GM12891 (cell line): Measurements from ENCODE around the gene PGS1. TPM values are rescaled to one million over a fixed set of nuclear protein-coding genes. Genes with fewer than 3 reads are reported as not detected.
"Not testable (repeated sequence)": the region's sequence is repeated elsewhere in the genome, so short reads cannot be mapped to it uniquely, and the experiment has no call there.

Experiments
- DNase-seq: peaks from one replicate; pipeline ENCODE4 v3.0.0; 2011; ENCODE audit warnings: low spot score; ENCODE audit not compliant: insufficient read length
- FAIRE-seq: peaks from 2 replicates; lab custom pipeline; 2011; peaks lifted over from hg19 to GRCh38; lab: Jason Lieb, UNC
- PAX5 ChIP-seq: IDR thresholded peaks from 2 replicates; pipeline ENCODE4 v1.6.1; 2011; ENCODE audit warnings: low read length, moderate library complexity, mild to moderate bottlenecking; ENCODE audit not compliant: insufficient read depth, severe bottlenecking
- POLR2A ChIP-seq: IDR thresholded peaks from 2 replicates; pipeline ENCODE4 v1.6.1; 2011; ENCODE audit warnings: low read depth, low read length, control low read depth
- POLR2AphosphoS5 ChIP-seq: IDR thresholded peaks from 2 replicates; pipeline ENCODE4 v1.6.1; 2011; ENCODE audit warnings: low read depth, low read length, control low read depth
- POU2F2 ChIP-seq: IDR thresholded peaks from 2 replicates; pipeline ENCODE4 v1.6.1; 2011; ENCODE audit warnings: low read depth, mild to moderate bottlenecking, control low read depth, low read length, moderate library complexity
- SPI1 ChIP-seq: IDR thresholded peaks from 2 replicates; pipeline ENCODE4 v1.6.1; 2011; ENCODE audit warnings: low read depth, low read length, control low read depth
- TAF1 ChIP-seq: IDR thresholded peaks from 2 replicates; pipeline ENCODE4 v1.6.1; 2011; ENCODE audit warnings: low read depth, low read length, control low read depth
- polyA plus RNA-seq: library from polyadenylated mRNA; unstranded; fragments of >200 nt; gene quantifications from one replicate; pipeline ENCODE4 v1.2.1, GENCODE V29; 2012; ENCODE audit warnings: low read depth, missing spikeins, inconsistent platforms; ENCODE audit not compliant: missing spikeins

PGS1 gene, protein sequence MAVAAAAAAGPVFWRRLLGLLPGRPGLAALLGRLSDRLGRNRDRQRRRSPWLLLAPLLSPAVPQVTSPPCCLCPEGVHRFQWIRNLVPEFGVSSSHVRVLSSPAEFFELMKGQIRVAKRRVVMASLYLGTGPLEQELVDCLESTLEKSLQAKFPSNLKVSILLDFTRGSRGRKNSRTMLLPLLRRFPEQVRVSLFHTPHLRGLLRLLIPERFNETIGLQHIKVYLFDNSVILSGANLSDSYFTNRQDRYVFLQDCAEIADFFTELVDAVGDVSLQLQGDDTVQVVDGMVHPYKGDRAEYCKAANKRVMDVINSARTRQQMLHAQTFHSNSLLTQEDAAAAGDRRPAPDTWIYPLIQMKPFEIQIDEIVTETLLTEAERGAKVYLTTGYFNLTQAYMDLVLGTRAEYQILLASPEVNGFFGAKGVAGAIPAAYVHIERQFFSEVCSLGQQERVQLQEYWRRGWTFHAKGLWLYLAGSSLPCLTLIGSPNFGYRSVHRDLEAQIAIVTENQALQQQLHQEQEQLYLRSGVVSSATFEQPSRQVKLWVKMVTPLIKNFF
- 18.5 TPM for polyA plus RNA-seq

- TF ChIP-seq POLR2A (0 out of 2 replicates have a peak, but pooled peaks have one; percentile 26), SPI1 (peak; percentile 67; the same call in 1 of the 2 replicates), POLR2AphosphoS5 (0 out of 2 replicates have a peak, but pooled peaks have one; percentile 49), PAX5 (peak; percentile 59), TAF1 (peak; percentile 75; the same call in 1 of the 2 replicates), POU2F2 (no peak)
- peak; percentile 78 for FAIRE-seq
- peak; percentile 81 for DNase-seq
These were observed at the start of gene PGS1 for GRCh38 chr17:78378225-78379130. TSS of gene PGS1 (plus strand) at chr17:78378649. CDS start at chr17:78378666, 17 bp downstream.

GRCh38 chr17:78329263-78330059 lies 49.0 kb upstream of the PGS1 start:
- no peak for TF ChIP-seq POLR2AphosphoS5
- TF ChIP-seq TAF1 = no peak
- no peak for TF ChIP-seq SPI1
- TF ChIP-seq PAX5 = no peak
- TF ChIP-seq POLR2A = no peak
- no peak for TF ChIP-seq POU2F2
- FAIRE-seq (no peak), DNase-seq (no peak)

DNA sequence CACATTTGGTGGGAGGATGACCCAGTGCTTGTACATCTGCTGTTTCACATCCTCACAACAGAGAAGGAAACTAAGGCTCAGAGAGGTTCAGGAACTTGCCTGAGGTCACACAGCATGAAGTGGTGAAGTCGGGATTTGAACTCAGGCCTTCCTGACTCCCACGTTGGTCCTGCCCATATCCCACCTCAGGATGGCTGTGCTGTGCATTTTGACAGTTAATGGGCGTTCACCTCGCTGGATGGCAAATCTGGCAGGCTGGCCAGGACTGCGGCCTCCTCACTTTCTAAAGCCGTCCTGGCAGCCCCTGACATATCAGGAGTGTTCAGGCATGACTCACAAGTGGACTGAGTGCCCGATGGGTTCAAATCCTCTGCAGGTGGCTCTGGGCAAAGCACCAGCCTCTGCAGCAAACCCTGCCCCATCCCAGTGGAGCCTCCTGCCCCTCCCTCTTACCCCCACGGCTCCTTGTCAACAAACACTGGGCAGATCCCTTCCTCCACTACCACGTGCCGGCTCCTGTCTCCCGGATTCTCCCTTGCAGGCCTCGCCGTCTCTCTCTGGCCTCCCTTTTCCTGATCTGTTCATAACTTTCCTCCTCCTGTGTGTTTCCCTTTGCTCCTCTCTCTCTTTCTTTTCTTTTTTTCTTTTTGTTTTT lies 47.8 kb upstream of the PGS1 start:
- DNase-seq (no peak), FAIRE-seq (no peak)
- TF ChIP-seq TAF1 (no peak), SPI1 (no peak), POU2F2 (no peak), PAX5 (no peak), POLR2AphosphoS5 (no peak)

- not testable (repeated sequence) for FAIRE-seq, DNase-seq
These were observed 47.1 kb upstream of the PGS1 start for GRCh38 chr17:78331355-78331754.

GRCh38 chr17:78332991-78333390 lies 45.5 kb upstream of the PGS1 start:
- DNase-seq (no peak), FAIRE-seq (no peak)
- no peak for TF ChIP-seq POLR2AphosphoS5
- no peak for TF ChIP-seq TAF1
- TF ChIP-seq POLR2A = no peak
- no peak for TF ChIP-seq PAX5
- no peak for TF ChIP-seq POU2F2
- TF ChIP-seq SPI1 = no peak

GRCh38 chr17:78335209-78335608 lies 43.2 kb upstream of the PGS1 start:
- FAIRE-seq (no peak), DNase-seq (no peak)
- TF ChIP-seq SPI1 = no peak
- no peak for TF ChIP-seq PAX5
- TF ChIP-seq POU2F2 = no peak
- TF ChIP-seq TAF1 = no peak
- TF ChIP-seq POLR2AphosphoS5 = no peak

DNA sequence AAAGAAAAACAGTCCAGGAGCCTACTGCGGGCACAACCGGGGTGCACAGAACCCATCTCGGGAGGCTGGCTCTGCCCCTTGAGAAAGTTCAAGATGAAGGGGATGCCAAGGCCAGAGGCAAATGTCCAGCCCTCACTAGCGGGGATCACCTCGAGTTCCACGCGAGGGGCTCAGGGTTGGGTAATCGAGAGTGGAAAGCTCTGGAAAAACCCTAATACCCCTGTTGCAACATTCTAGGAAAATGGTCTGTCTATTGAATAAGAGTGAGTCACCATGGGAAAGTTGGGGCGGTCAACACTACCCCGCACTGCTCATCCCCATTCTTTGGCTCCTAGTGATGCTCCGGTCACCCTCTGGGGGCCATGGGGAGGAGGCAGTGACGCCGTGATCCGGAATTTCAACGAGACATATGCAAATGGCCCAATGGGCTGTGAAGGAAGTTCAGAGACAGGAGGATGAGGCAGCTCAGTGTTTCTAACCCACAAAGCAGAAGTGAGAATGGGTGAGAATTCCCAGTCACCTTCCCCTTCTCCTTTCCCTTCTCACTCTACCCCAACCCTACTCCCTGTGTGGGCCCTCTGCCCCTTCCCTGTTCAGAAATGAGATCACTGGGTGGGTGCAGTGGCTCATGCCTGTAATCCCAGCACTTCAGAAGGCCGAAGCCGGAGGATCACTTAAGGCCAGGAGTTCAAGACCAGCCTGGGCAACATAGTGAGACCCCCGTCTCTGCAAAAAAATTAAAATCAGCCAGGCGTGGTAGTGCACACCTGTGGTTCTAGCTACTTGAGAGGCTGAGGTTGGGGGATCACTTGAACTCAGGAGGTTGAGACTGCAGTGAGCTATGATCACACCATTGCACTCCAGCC lies 41.0 kb upstream of the PGS1 start:
- FAIRE-seq (peak; percentile 95), DNase-seq (no peak)
- TF ChIP-seq POU2F2 (peak; percentile 99), POLR2A (no peak), PAX5 (peak; percentile 44), TAF1 (no peak), SPI1 (peak; percentile 99), POLR2AphosphoS5 (no peak)
